Neural crest cell (in vitro differentiated cells): Measurements from ENCODE around the gene CYP19A1. TPM values are rescaled to one million over a fixed set of nuclear protein-coding genes. Genes with fewer than 3 reads are reported as not detected.

ENCODE experiments used
- DNase-seq: peaks from one replicate; pipeline ENCODE4 v3.0.0; 2021; ENCODE audit warnings: low read depth, mixed read lengths, low spot score
- H3K27ac Mint-ChIP-seq: one replicate; pipeline ENCODE4 v1.8.0; 2021; ENCODE audit warnings: mild to moderate bottlenecking, mixed read lengths; ENCODE audit not compliant: unreplicated experiment
- H3K27me3 Mint-ChIP-seq: 2 replicates; pipeline ENCODE4 v1.8.0; 2021; ENCODE audit warnings: low read depth, mild to moderate bottlenecking, mixed read lengths
- H3K36me3 Mint-ChIP-seq: 2 replicates; pipeline ENCODE4 v1.8.0; 2021; ENCODE audit warnings: low read depth, mild to moderate bottlenecking, mixed read lengths
- H3K4me1 Mint-ChIP-seq: 2 replicates; pipeline ENCODE4 v1.8.0; 2021; ENCODE audit warnings: mixed read lengths
- H3K4me3 Mint-ChIP-seq: one replicate; pipeline ENCODE4 v1.8.0; 2021; ENCODE audit warnings: mild to moderate bottlenecking, mixed read lengths
- H3K9me3 Mint-ChIP-seq: 2 replicates; pipeline ENCODE4 v1.8.0; 2021; ENCODE audit warnings: mixed read lengths
- microRNA-seq: library from miRNA; unstranded; fragments of <30 nt; microRNA quantifications from one replicate; pipeline ENCODE4, GENCODE V29; 2020
- total RNA-seq: library from RNA; stranded (reverse); gene quantifications from 2 replicates; pipeline ENCODE4 v1.2.1, GENCODE V29; 2021
- TF ChIP-seq, protein P1 (sequence below): fragments of 200-600 bp; sonication (generic); conservative IDR thresholded peaks from 2 replicates; pipeline ENCODE4 v1.5.0; 2021; ENCODE audit warnings: antibody characterized with exemption, mild to moderate bottlenecking

The CYP19A1 gene
- total RNA-seq, 1 donor from 2014 or later = not detected

DNA sequence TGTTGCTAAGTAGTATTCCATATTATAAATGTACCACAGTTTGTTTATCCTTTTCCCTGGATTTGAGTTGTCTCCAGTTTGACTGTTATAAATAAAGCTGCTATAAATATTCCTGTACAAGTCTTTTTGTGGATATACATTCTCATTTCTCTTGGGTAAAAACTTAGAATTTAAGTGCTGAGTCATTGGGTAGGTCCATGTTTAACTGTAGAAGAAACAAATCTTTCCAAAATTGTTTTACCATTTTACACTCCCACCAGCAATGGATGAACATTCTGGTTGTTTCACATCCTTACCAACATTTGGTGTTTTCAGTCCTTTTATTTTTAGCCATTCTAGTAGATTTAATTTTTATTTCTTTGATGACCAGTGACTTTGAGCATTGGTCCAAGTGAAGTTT, 169.7 kb downstream of the CYP19A1 start:
- no peak for DNase-seq
- Mint-ChIP-seq H3K36me3 (peaks cover 6% of the 10 kb centered on the region), H3K27me3 (no peaks in the 10 kb centered on the region), H3K27ac (no peak overlapping the region), H3K4me3 (no peak overlapping the region), H3K9me3 (no peaks in the 10 kb centered on the region), H3K4me1 (peaks cover 11% of the 10 kb centered on the region)
- TF ChIP-seq, protein P1, sequence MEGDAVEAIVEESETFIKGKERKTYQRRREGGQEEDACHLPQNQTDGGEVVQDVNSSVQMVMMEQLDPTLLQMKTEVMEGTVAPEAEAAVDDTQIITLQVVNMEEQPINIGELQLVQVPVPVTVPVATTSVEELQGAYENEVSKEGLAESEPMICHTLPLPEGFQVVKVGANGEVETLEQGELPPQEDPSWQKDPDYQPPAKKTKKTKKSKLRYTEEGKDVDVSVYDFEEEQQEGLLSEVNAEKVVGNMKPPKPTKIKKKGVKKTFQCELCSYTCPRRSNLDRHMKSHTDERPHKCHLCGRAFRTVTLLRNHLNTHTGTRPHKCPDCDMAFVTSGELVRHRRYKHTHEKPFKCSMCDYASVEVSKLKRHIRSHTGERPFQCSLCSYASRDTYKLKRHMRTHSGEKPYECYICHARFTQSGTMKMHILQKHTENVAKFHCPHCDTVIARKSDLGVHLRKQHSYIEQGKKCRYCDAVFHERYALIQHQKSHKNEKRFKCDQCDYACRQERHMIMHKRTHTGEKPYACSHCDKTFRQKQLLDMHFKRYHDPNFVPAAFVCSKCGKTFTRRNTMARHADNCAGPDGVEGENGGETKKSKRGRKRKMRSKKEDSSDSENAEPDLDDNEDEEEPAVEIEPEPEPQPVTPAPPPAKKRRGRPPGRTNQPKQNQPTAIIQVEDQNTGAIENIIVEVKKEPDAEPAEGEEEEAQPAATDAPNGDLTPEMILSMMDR = no peak

GRCh38 chr15:51163843-51164242, 174.6 kb downstream of the CYP19A1 start:
- no peak overlapping the region for H3K27ac Mint-ChIP-seq
- no peaks in the 10 kb centered on the region for H3K27me3 Mint-ChIP-seq
- H3K4me3 Mint-ChIP-seq = no peak overlapping the region
- no peaks in the 10 kb centered on the region for H3K9me3 Mint-ChIP-seq
- H3K4me1 Mint-ChIP-seq = no peaks in the 10 kb centered on the region
- TF ChIP-seq, protein P1 = no peak
- no peak for DNase-seq
- H3K36me3 Mint-ChIP-seq = peaks cover 3% of the 10 kb centered on the region

GRCh38 chr15:51162865-51163762, 175.3 kb downstream of the CYP19A1 start:
- TF ChIP-seq, protein P1 = peak; percentile 99

DNA sequence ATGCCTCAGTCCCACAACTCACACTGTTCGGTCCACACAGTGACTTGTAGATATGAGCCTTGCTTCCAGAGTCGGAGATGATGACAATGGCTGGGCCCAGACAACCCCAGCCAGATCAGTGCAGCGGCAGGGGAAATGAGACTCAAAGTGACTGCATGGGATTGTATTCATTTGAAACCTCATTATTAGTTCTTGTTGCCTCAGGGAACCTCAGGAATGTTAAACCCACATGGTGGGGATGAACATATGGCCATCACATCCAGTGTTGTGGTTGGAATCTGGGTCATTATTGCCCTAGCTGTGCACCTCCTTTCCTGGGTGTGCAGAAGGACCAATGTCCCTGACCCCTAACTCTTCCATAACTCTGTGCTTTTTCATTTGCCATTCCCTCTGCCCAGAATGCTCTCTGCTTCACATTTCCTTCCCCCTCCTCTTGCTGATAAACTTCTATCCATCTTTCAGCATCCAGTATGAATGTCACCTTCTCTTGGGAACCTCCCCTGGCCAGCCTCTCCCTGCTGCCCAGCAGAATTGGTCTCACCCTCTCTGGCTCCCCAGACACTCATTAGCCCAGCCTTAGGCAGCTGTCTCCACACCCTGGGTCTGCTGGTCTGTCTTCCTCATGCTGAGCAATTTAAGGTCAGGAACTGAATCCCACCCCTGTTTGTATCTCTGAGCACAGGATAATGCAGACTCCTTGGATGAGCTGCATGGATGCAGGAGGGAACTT, 176.7 kb downstream of the CYP19A1 start:
- no peaks in the 10 kb centered on the region for H3K27me3 Mint-ChIP-seq
- no peaks in the 10 kb centered on the region for H3K36me3 Mint-ChIP-seq
- TF ChIP-seq, protein P1 = no peak
- no peaks in the 10 kb centered on the region for H3K4me1 Mint-ChIP-seq
- no peak for DNase-seq
- no peaks in the 10 kb centered on the region for H3K9me3 Mint-ChIP-seq
- H3K27ac Mint-ChIP-seq = no peak overlapping the region
- H3K4me3 Mint-ChIP-seq = no peak overlapping the region

More at GRCh38 chr15:51162865-51163762, 175.3 kb downstream of the CYP19A1 start:
- no peak overlapping the region for H3K4me3 Mint-ChIP-seq
- H3K4me1 Mint-ChIP-seq = no peaks in the 10 kb centered on the region
- H3K27ac Mint-ChIP-seq = no peak overlapping the region
- H3K36me3 Mint-ChIP-seq = no peaks in the 10 kb centered on the region
- DNase-seq = peak; percentile 77
- no peaks in the 10 kb centered on the region for H3K9me3 Mint-ChIP-seq
- no peaks in the 10 kb centered on the region for H3K27me3 Mint-ChIP-seq

DNA sequence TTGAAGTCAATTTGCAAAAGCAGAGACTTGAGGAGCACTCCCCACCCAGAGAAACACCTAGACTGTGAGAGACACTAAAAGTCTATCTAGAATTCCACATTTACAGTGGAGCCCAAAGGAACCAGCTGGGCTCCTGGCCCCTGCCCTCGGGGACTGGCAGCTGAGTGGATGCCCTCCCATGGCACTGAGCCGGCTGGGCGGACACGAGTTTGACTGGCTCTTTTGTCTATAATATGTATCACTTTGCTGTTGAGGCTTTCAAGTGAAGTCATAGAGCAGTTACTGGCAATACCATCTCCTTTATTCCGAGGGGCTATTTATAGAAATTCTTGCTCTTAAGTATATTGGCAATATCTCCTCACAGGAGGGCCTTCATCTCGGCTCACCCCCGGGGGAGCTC, 177.9 kb downstream of the CYP19A1 start:
- H3K4me1 Mint-ChIP-seq = no peaks in the 10 kb centered on the region
- H3K27ac Mint-ChIP-seq = no peak overlapping the region
- TF ChIP-seq, protein P1 = no peak
- no peaks in the 10 kb centered on the region for H3K9me3 Mint-ChIP-seq
- H3K27me3 Mint-ChIP-seq = no peaks in the 10 kb centered on the region
- no peak overlapping the region for H3K4me3 Mint-ChIP-seq
- H3K36me3 Mint-ChIP-seq = no peaks in the 10 kb centered on the region
- DNase-seq = no peak

Small RNA genes within 50 kb of the gene (microRNA-seq; reads per million reads assigned to microRNA genes)
- gene MIR4713 (7.7 reads per million, percentile 11 among the genes with 10 or more reads in this experiment), gene MIR7973-1 (not detected), gene MIR7973-2 (not detected)

Other genes with a start within 250 kb of the CYP19A1 start
- 0.20 TPM in 1 of 2 replicates, not detected in the other for gene TNFAIP8L3, start 243.7 kb downstream of the CYP19A1 start, total RNA-seq
- 1.7 and 2.4 TPM in 2 replicates for gene GLDN, start 3.1 kb upstream of the CYP19A1 start, total RNA-seq